IMR-90 (cell line): ENCODE data around the gene TMEM63A. TPM values are rescaled to one million over a fixed set of nuclear protein-coding genes. Genes with fewer than 3 reads are reported as not detected.

ENCODE experiments used
- ATAC-seq: fragments of 200-7000 bp; cut with Tn5 transposase; 2 replicates; pipeline ENCODE4 v1.9.1; 2020; ENCODE audit warnings: low read depth, mild to moderate bottlenecking, moderate library complexity
- BruUV-seq: library from RNA; stranded (reverse); fragments of 400-500 nt; replicated peaks from 2 replicates; lab custom pipeline; 2021; lab: Mats Ljungman, UMichigan
- CTCF ChIA-PET: fragments of 300-600 bp; formaldehyde crosslinking; extraction: SDS; loops from one replicate; lab custom pipeline; 2021; ENCODE audit warnings: antibody characterized with exemption; lab: Yijun Ruan, JAX
- POLR2A ChIA-PET: fragments of 300-600 bp; sonication (Branson Sonifier 250); formaldehyde crosslinking; loops from one replicate; lab custom pipeline; 2022; ENCODE audit warnings: antibody characterized with exemption; ENCODE audit not compliant: unreplicated experiment; lab: Charles Lee
- DNase-seq: peaks from one replicate; pipeline ENCODE4 v3.0.0; 2013
- H2AFZ ChIP-seq: replicated peaks from 2 replicates; pipeline ENCODE3; 2013; ENCODE audit warnings: low read length, mild to moderate bottlenecking; ENCODE audit not compliant: poor library complexity
- H2AK5ac ChIP-seq: 2 replicates; pipeline ENCODE4 v1.6.1; 2013; ENCODE audit warnings: low read depth, low read length, inconsistent platforms
- H2AK9ac ChIP-seq: replicated peaks from 2 replicates; pipeline ENCODE3; 2013; ENCODE audit warnings: mild to moderate bottlenecking, low read depth, low read length, moderate library complexity; ENCODE audit not compliant: poor library complexity
- H2BK120ac ChIP-seq: 2 replicates; pipeline ENCODE4 v1.6.1; 2013; ENCODE audit warnings: low read depth, low read length, inconsistent platforms
- H2BK15ac ChIP-seq: 3 replicates; pipeline ENCODE4 v1.6.1; 2013; ENCODE audit warnings: low read depth, low read length, inconsistent platforms
- H2BK20ac ChIP-seq: 2 replicates; pipeline ENCODE4 v1.6.1; 2013; ENCODE audit warnings: low read depth, mild to moderate bottlenecking, inconsistent platforms, low read length, moderate library complexity
- H2BK5ac ChIP-seq: 2 replicates; pipeline ENCODE4 v1.6.1; 2013; ENCODE audit warnings: mild to moderate bottlenecking, low read depth, low read length, inconsistent platforms; ENCODE audit not compliant: poor library complexity, severe bottlenecking
- H3K14ac ChIP-seq: replicated peaks from 2 replicates; pipeline ENCODE4 v1.6.1; 2013; ENCODE audit warnings: low read depth, low read length, inconsistent platforms
- H3K18ac ChIP-seq: 2 replicates; pipeline ENCODE4 v1.6.1; 2013; ENCODE audit warnings: low read depth, low read length, control low read depth
- H3K23ac ChIP-seq: 2 replicates; pipeline ENCODE4 v1.6.1; 2013; ENCODE audit warnings: low read depth, low read length, inconsistent platforms
- H3K27ac ChIP-seq: 2 replicates; pipeline ENCODE4 v1.5.1; 2013; ENCODE audit warnings: mild to moderate bottlenecking, control low read depth, low read length; ENCODE audit not compliant: insufficient read depth
- H3K27me3 ChIP-seq: 2 replicates; pipeline ENCODE4 v1.6.1; 2013; ENCODE audit warnings: low read length; ENCODE audit not compliant: control insufficient read depth, insufficient read depth
- H3K36me3 ChIP-seq: 2 replicates; pipeline ENCODE4 v1.6.1; 2013; ENCODE audit warnings: low read length, mixed read lengths; ENCODE audit not compliant: control insufficient read depth, insufficient read depth
- H3K4ac ChIP-seq: 2 replicates; pipeline ENCODE4 v1.6.1; 2013; ENCODE audit warnings: low read depth, low read length, inconsistent platforms
- H3K4me1 ChIP-seq: 2 replicates; pipeline ENCODE4 v1.6.1; 2013; ENCODE audit warnings: low read length, mixed read lengths; ENCODE audit not compliant: control insufficient read depth, insufficient read depth
- H3K4me2 ChIP-seq: 2 replicates; pipeline ENCODE4 v1.6.1; 2013; ENCODE audit warnings: low read depth, mild to moderate bottlenecking, control low read depth, low read length, moderate library complexity
- H3K4me3 ChIP-seq: 2 replicates; pipeline ENCODE4 v1.5.1; 2013; ENCODE audit warnings: low read depth, mild to moderate bottlenecking, control low read depth, low read length, moderate library complexity; ENCODE audit not compliant: insufficient read depth
- H3K56ac ChIP-seq: 2 replicates; pipeline ENCODE4 v1.6.1; 2013; ENCODE audit warnings: low read length, inconsistent platforms; ENCODE audit not compliant: insufficient read depth; ENCODE audit errors: extremely low read depth
- H3K79me1 ChIP-seq, 2 experiments: 2 replicates each; pipeline ENCODE4 v1.6.1; 2013; ENCODE audit warnings: low read length in 2 of 2, inconsistent platforms in 1 of 2, low read depth in 1 of 2
- H3K9ac ChIP-seq: 2 replicates; pipeline ENCODE4 v1.6.1; 2013; ENCODE audit warnings: low read depth, low read length, control low read depth
- H3K9me1 ChIP-seq: 2 replicates; pipeline ENCODE4 v1.6.1; 2013; ENCODE audit warnings: low read length, inconsistent platforms; ENCODE audit not compliant: insufficient read depth
- H3K9me3 ChIP-seq: 2 replicates; pipeline ENCODE4 v1.6.1; 2013; ENCODE audit warnings: low read length; ENCODE audit not compliant: control insufficient read depth, insufficient read depth
- H4K20me1 ChIP-seq: 2 replicates; pipeline ENCODE4 v1.6.1; 2013; ENCODE audit warnings: low read length, inconsistent platforms; ENCODE audit not compliant: insufficient read depth
- H4K5ac ChIP-seq: 2 replicates; pipeline ENCODE4 v1.6.1; 2013; ENCODE audit warnings: mild to moderate bottlenecking, low read depth, low read length, control low read depth
- H4K8ac ChIP-seq, 2 experiments: 2 replicates each; pipeline ENCODE4 v1.6.1; 2013; ENCODE audit warnings: low read depth in 2 of 2, low read length in 2 of 2, control low read depth in 1 of 2, inconsistent platforms in 1 of 2
- H4K91ac ChIP-seq: 2 replicates; pipeline ENCODE4 v1.6.1; 2013; ENCODE audit warnings: low read depth, low read length, inconsistent platforms; ENCODE audit not compliant: insufficient read depth
- BHLHE40 ChIP-seq: fragments of 150-350 bp; IDR thresholded peaks from 2 replicates; pipeline ENCODE4 v1.6.1; 2016; ENCODE audit warnings: mild to moderate bottlenecking, low read depth, low read length
- CEBPB ChIP-seq: IDR thresholded peaks from 2 replicates; pipeline ENCODE4 v1.6.1; 2012; ENCODE audit warnings: low read depth, low read length, improper control_type of control experiment
- CHD1 ChIP-seq: IDR thresholded peaks from 2 replicates; pipeline ENCODE4 v1.6.1; 2012; ENCODE audit warnings: low read depth, low read length, improper control_type of control experiment
- ELK1 ChIP-seq: fragments of 150-350 bp; IDR thresholded peaks from 2 replicates; pipeline ENCODE4 v1.6.1; 2016; ENCODE audit warnings: low read depth, mild to moderate bottlenecking, low read length, moderate library complexity, borderline replicate concordance
- FOS ChIP-seq: fragments of 150-350 bp; IDR thresholded peaks from 2 replicates; pipeline ENCODE4 v1.6.1; 2016; ENCODE audit warnings: low read depth, low read length
- MAFK ChIP-seq: IDR thresholded peaks from 2 replicates; pipeline ENCODE4 v1.6.1; 2012; ENCODE audit warnings: low read depth, low read length, improper control_type of control experiment
- MAZ ChIP-seq: IDR thresholded peaks from 2 replicates; pipeline ENCODE4 v1.6.1; 2012; ENCODE audit warnings: low read depth, mild to moderate bottlenecking, low read length, improper control_type of control experiment, moderate library complexity, borderline replicate concordance
- MXI1 ChIP-seq: IDR thresholded peaks from 2 replicates; pipeline ENCODE4 v1.6.1; 2012; ENCODE audit warnings: low read depth, mild to moderate bottlenecking, low read length, moderate library complexity, borderline replicate concordance
- NFE2L2 ChIP-seq: fragments of 150-350 bp; IDR thresholded peaks from 2 replicates; pipeline ENCODE4 v1.6.1; 2016; ENCODE audit warnings: low read depth, mild to moderate bottlenecking, low read length
- POLR2A ChIP-seq: IDR thresholded peaks from 2 replicates; pipeline ENCODE4 v1.6.1; 2012; ENCODE audit warnings: mild to moderate bottlenecking, low read depth, low read length
- RAD21 ChIP-seq: IDR thresholded peaks from 2 replicates; pipeline ENCODE4 v1.6.1; 2012; ENCODE audit warnings: low read length, improper control_type of control experiment
- RCOR1 ChIP-seq: IDR thresholded peaks from 2 replicates; pipeline ENCODE4 v1.6.1; 2012; ENCODE audit warnings: mild to moderate bottlenecking, low read length, improper control_type of control experiment; ENCODE audit not compliant: insufficient replicate concordance
- RFX5 ChIP-seq: IDR thresholded peaks from 2 replicates; pipeline ENCODE4 v1.8.0; 2012; ENCODE audit warnings: low read depth, mild to moderate bottlenecking, low read length, moderate library complexity
- SMC3 ChIP-seq: fragments of 150-350 bp; IDR thresholded peaks from 2 replicates; pipeline ENCODE4 v1.6.1; 2016; ENCODE audit warnings: low read depth, mild to moderate bottlenecking, antibody characterized with exemption, low read length, moderate library complexity
- WGBS, 2 experiments: methylation state at CpG; one replicate each; pipeline versions ENCODE4 v1.1.5 to v1.1.7; 2013; ENCODE audit warnings: missing lambda C conversion rate in 2 of 2; ENCODE audit not compliant: insufficient read length in 1 of 2; ENCODE audit errors: extremely low coverage in 2 of 2; 5-methylcytosine and 5-hydroxymethylcytosine counted together
- dilution Hi-C: fragments of 300-500 bp; cut with HindIII; formaldehyde crosslinking; loops from one replicate; pipeline ENCODE4 v1.14.3; 2018; ENCODE audit warnings: low sequenced_read_pairs; ENCODE audit not compliant: unreplicated experiment
- in situ Hi-C: fragments of 300-500 bp; cut with MboI; formaldehyde crosslinking; loops from 3 replicates; pipeline ENCODE4 v1.14.3; 2019; ENCODE audit warnings: low sequenced_read_pairs, inconsistent platforms, mixed read lengths
- intact Hi-C: fragments of 100-400 bp; cut with micrococcal nuclease; formaldehyde crosslinking; loops from 2 replicates; pipeline ENCODE4 v1.10.0; 2022
- polyA plus RNA-seq, 3 experiments: library from polyadenylated mRNA; depleted of rRNA; stranded (reverse); fragments of >200 nt; gene quantifications; 2 replicates each; pipeline ENCODE4 v1.2.3, GENCODE V29; 2012; ENCODE audit warnings: low replicate concordance in 1 of 3
- total RNA-seq: library from RNA; depleted of rRNA; stranded (reverse); fragments of >200 nt; gene quantifications from 2 replicates; pipeline ENCODE4 v1.2.3, GENCODE V29; 2012
- TF ChIP-seq, protein P1 (sequence below): conservative IDR thresholded peaks from 2 replicates; pipeline ENCODE4 v1.5.1; 2012; ENCODE audit warnings: mild to moderate bottlenecking, low read depth, low read length, improper control_type of control experiment

Gene TMEM63A
- total and polyA plus RNA-seq, 2 of the 4 experiments (the other 2 are of a cell fraction), result 4.7 to 23.3 TPM

DNA sequence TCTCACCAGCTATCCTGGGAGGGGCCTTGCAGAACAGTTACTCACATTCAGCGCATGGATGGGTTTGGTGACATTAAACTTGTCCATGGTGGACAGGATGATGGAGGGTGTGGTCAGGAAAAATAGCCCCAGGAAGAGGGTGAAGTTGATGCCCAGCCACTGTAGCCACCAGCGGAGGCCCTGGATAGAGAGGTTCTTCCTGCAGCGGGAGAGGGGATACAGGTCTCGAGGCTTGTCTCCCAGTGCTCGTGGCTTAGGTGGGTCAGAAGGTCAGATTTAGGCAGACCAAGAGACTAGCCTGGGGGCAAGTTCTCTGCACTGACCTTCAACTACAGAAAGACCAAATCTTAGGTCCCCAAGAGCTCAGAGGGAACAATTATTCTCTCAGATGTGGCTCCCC is 23.0 kb downstream of the TMEM63A start:
- H4K5ac ChIP-seq, result no peak overlapping the region
- H4K91ac ChIP-seq, result no peak overlapping the region
- DNase-seq, result no peak
- no peaks in the 10 kb centered on the region; the same call in 1 of the 2 replicates for H3K9me1 ChIP-seq
- H3K4me3 ChIP-seq, result no peak overlapping the region
- H3K14ac ChIP-seq, result no peak overlapping the region
- dilution Hi-C loops, result no loop called here
- H3K56ac ChIP-seq, result no peak overlapping the region
- H3K9ac ChIP-seq, result no peak overlapping the region
- H3K36me3 ChIP-seq, result peaks cover 49% of the 10 kb centered on the region
- POLR2A ChIA-PET, result interaction anchor here (0.7 kb wide), 1 partner anchor 81 kb away, joined by 3 read pairs; no protein-coding TSS in a partner anchor
- in situ Hi-C loops, result no loop called here
- H2BK5ac ChIP-seq, result no peak overlapping the region
- 100% methylated on average over 1 of the region's 5 CpGs; no CpG with 5 or more reads in 1 of the 2 experiments for WGBS, 2 experiments
- H3K18ac ChIP-seq, result no peak overlapping the region
- no peak overlapping the region for H3K27ac ChIP-seq
- H2AK5ac ChIP-seq, result no peak overlapping the region
- BruUV-seq, result no TSS peak
- no peak overlapping the region for H2BK20ac ChIP-seq
- no peak overlapping the region for H3K4me2 ChIP-seq
- H2BK15ac ChIP-seq, result no peak overlapping the region
- ATAC-seq, result no peak
- CTCF ChIA-PET, result no interaction called here
- H3K27me3 ChIP-seq, result no peaks in the 10 kb centered on the region
- H2BK120ac ChIP-seq, result no peak overlapping the region
- TF ChIP-seq RAD21 (no peak), SMC3 (no peak), MAFK (no peak), BHLHE40 (no peak), RCOR1 (no peak), MXI1 (no peak), MAZ (no peak), CHD1 (no peak), RFX5 (no peak), POLR2A (no peak), ELK1 (no peak), NFE2L2 (no peak), CEBPB (no peak), FOS (no peak)
- TF ChIP-seq, protein P1, sequence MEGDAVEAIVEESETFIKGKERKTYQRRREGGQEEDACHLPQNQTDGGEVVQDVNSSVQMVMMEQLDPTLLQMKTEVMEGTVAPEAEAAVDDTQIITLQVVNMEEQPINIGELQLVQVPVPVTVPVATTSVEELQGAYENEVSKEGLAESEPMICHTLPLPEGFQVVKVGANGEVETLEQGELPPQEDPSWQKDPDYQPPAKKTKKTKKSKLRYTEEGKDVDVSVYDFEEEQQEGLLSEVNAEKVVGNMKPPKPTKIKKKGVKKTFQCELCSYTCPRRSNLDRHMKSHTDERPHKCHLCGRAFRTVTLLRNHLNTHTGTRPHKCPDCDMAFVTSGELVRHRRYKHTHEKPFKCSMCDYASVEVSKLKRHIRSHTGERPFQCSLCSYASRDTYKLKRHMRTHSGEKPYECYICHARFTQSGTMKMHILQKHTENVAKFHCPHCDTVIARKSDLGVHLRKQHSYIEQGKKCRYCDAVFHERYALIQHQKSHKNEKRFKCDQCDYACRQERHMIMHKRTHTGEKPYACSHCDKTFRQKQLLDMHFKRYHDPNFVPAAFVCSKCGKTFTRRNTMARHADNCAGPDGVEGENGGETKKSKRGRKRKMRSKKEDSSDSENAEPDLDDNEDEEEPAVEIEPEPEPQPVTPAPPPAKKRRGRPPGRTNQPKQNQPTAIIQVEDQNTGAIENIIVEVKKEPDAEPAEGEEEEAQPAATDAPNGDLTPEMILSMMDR, result no peak
- no peak overlapping the region for H2AK9ac ChIP-seq
- intact Hi-C loops, result no loop called here
- H2AFZ ChIP-seq, result no peak overlapping the region
- H3K79me1 ChIP-seq, result peaks cover 0 to 10% of the 10 kb centered on the region in 2 experiments; a peak in 2 of 4 replicates
- peaks cover 3% of the 10 kb centered on the region for H4K20me1 ChIP-seq
- H3K9me3 ChIP-seq, result no peaks in the 10 kb centered on the region
- H3K4me1 ChIP-seq, result peaks cover 3% of the 10 kb centered on the region
- no peak overlapping the region for H4K8ac ChIP-seq
- H3K4ac ChIP-seq, result no peak overlapping the region
- H3K23ac ChIP-seq, result no peak overlapping the region
